ENCODE data around the gene NQO1.

NQO1 gene

DNA sequence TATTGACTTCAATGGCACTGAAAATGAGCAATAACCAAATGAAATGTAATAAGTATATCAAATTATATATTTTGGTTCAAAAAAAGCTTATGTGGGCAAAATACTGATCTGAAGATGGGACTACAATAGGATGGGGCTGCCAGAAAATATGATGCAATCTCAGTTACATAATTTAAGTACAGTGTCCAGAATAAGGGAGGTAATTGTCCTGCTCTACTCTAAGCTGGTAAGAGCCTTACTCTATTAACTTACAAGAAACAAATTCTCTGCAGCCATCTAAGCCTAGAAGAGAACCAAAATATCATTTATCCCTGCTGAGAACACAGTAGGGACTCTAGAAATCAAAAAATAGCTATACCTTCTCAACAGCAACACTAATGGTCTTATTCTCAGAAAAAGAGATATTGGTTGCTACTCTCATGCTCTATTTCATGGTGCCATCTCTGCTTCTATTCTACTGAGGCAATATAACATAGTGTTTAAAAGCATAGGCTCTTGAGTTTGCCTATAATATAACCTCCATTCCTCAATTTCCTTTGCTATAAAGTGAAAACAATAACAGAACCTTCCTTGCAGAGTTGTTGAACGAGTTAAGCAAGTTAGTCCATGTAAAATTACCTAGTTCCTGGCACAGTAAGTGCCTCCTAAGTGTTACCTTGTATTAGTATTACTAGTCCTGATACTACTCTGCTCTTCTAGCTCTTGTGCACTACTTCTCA lies 19.9 kb downstream of the NQO1 start:
- DNase-seq (ENCODE audit: low spot score), result no peak

DNA sequence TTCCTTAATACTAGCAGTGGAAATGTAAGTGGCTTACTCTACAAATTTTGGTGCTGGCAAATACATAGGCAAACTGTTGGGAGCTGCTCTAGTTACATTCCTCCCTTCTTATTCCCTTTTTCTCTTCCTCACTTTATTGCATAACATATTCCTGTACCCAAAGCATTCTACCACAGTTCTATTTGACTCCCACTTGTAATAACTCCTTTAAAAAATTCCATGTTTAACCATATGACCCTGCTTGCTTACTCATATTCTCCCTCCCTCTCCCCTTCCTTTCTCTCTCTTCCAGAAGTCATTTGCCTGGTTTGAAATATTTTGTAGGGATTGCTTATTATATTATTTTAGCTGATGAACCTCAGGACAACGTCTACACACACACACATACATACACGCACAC lies 22.7 kb downstream of the NQO1 start:
- no peak for DNase-seq (ENCODE audit: low spot score)

DNA sequence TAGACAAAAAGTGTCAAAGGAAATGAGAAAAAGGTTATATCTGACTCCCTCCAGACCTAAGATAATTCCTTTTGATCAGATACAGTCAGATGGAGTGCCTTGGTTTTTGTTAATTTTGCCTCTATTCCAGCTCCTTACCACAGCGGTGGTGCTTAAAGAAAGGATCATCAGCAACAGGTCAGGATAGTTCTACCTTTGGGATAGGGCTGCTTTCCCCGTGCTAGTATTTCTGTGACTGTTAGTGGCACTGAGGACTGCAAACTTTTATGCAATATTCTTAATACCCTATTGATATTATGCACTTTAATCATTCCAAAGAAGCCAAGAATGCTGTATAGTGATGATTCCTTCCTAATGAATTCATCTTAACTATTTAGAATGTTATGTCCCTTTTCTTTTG lies 24.5 kb downstream of the NQO1 start:
- no peak for DNase-seq (ENCODE audit: low spot score)

DNA sequence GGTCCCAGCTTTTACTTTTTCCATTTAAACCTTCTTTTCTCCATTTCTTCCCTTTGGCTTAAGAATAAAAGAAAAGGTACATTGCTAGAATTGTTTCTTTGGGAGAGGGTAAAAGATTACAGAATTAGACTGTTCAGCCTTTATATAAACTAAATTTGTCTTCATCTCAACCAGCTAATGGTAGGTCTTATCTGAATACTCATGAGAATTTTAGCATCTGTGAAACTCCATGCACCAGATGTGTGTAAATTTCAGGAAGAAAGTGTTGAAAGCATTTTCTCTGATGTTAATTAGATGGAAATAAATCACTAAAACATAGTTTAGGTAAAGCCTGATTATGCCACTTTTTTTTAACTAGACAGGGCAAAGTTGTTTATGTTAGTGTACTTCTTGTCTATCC lies 24.9 kb downstream of the NQO1 start:
- DNase-seq (ENCODE audit: low spot score), result no peak

DNA sequence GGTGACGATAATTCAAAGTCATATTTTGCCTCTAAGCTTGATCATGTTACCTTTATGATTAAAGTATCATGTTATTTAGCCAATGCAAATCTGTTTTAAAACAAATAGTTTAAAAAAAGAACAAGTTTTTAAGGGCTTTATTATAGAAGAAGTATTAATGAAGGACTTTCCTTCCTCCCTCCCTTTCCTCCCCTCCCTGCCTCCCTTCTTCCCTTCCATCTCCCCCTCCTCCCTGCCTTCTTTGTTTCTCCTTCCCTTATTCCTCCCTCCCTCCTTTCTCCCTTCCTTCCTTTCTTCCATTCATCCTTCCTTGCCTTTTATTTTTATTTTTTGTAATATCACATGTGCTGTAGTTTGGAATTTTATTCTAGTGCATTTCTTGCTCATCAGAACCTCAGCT lies 26.4 kb downstream of the NQO1 start:
- no peak for DNase-seq (ENCODE audit: low spot score)

DNA sequence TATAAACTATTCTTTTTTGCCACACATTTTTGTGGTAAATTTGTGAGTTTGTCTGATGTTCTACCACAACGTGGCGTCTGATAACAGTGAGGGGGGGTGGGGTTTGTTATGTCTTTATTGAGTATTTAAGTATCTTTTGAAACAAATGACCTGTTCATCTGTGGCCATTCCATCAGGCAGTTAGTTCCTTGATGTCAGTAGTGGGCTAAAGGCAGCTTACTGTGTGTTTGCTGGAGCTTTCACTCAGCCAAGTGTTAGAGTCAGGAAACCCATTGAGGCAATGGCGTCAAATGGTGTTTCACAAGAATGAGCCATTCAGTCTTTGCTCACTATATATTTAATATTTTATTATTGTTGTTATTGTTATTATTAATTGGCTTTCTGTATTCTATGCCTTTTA lies 28.0 kb downstream of the NQO1 start:
- DNase-seq (ENCODE audit: low spot score), result no peak

DNA sequence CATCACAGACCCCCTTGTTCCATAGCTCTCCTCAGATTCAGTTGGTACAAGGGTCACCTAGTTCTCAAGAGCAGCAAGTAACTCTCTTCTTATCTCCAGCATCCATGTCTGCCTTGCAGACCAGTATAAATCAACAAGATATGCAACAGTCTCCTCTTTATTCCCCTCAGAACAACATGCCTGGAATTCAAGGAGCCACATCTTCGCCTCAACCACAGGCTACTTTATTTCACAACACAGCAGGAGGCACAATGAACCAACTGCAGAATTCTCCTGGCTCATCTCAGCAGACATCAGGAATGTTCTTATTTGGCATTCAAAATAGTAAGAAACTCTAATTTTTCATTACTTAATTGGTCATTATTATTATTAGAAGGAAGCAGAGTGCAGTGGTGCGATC lies 32.4 kb downstream of the NQO1 start:
- no peak for DNase-seq (ENCODE audit: low spot score)

DNA sequence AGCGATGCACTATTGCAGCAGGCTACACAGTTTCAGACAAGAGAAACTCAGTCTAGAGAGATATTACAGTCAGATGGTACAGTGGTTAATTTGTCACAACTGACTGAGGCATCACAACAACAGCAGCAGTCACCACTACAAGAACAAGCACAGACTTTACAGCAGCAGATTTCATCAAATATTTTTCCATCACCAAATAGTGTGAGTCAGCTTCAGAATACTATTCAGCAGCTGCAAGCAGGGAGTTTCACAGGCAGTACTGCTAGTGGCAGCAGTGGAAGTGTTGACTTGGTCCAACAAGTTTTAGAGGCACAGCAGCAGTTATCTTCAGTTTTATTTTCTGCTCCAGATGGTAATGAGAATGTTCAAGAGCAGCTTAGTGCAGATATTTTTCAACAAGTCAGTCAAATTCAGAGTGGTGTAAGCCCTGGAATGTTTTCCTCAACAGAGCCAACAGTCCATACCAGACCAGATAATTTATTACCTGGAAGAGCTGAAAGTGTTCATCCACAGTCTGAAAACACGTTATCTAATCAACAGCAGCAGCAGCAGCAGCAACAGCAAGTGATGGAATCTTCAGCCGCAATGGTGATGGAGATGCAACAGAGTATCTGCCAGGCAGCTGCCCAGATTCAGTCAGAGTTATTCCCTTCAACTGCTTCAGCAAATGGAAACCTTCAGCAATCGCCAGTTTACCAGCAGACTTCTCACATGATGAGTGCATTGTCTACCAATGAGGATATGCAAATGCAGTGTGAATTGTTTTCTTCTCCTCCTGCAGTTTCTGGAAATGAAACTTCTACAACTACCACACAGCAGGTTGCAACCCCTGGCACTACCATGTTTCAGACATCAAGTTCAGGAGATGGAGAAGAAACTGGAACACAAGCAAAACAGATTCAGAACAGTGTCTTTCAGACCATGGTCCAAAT lies 34.1 kb downstream of the NQO1 start:
- no peak for DNase-seq (ENCODE audit: low spot score)

DNA sequence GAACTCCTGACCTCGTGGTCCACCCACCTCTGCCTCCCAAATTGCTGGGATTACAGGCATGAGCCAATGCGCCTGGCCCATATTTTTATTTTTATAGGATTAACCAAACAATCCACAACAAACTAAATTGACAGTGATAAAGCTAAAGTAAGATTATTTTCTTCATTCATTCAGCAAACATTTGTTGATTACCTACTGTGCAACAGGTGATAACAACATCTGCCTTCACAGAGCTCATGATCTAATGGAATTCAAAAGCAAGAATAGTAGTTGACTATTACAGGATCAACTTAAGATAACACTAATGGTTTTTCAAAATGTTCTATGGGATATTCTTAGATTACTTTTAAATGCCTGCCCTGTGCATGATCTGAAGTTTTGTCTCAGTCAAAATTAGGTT lies 37.8 kb downstream of the NQO1 start:
- DNase-seq (ENCODE audit: low spot score), result no peak

DNA sequence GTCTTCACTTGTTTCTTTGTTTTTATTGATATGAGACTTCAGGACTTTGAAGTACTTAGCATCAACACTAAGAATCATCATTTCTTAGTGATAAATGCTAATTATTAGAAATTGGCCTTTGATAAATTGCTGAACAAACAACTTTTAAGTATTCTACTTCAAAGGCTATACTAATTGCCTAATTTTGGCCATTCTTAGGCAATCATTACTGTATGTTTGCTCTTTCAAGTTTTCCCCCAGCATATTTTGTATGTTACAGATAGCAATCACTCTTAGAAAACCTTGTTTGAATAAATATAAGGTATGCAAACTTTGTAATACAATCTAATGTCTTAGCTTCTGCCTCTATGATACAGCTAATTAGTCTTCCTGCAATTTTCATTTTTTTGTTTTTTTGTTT lies 46.0 kb downstream of the NQO1 start:
- DNase-seq (ENCODE audit: low spot score), result no peak

DNA sequence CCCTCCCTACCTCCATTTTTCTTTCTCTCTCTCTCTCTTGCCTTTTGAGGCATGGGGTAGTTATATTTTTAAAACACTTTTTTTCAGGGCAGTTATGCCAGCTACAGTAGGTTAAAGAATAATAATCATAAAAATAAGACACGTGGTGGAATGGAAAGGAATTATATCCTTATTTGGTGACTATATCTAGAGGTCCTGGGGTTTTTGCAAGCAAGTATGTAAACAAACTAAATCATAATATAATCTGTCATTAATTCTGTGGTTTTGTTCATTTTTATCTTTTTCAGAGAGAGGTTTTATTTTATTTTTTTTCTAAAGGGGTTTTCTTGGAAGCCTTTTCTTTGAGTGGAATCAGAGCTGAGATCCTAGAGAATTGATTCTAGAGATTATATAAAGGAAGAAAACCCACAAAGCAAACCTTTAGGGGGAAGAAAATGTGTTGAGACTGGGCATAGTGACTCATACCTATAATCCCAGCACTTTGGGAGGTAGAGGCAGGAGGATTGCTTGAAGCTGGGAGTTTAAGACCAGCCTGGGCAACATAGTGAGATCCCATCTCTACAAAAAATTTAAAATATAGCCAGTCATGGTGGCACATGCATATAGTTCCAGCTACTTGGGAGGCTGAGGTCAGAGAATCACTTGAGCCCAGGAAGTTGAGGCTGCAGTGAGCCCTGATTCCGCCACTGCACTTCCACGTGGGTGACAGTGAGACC lies 53.2 kb downstream of the NQO1 start:
- no peak for DNase-seq (ENCODE audit: low spot score)

DNA sequence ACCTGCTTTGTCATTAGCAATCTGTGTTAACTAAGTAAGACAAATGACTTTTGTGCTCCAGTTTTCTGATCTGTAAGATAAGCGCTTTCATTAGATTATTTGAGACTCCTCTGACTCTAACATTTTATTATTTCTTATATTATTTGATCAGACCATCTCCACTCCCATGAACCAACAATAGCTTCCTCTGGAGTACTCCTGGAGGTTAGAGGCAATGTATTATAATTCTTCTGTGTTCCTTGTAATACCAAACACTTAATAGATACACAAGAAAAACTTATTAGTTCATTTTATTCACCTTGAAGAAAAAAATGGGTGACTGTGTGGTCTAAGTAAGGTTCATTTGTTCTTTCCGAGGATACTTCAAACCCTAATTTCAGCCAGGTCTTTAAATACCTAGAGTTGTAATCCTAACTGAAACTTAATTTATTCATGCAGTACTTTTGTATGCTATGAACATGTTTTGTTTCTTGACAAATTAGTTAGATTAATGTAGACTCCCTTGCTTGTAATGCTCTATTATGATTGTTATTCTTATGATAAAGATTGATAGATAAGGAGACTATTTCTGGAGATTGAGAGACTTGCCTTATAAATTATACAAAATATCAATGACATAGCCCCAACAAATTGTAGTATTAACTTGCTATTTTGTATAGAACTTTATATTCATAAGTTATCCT lies 53.9 kb downstream of the NQO1 start:
- DNase-seq (ENCODE audit: low spot score), result no peak

DNA sequence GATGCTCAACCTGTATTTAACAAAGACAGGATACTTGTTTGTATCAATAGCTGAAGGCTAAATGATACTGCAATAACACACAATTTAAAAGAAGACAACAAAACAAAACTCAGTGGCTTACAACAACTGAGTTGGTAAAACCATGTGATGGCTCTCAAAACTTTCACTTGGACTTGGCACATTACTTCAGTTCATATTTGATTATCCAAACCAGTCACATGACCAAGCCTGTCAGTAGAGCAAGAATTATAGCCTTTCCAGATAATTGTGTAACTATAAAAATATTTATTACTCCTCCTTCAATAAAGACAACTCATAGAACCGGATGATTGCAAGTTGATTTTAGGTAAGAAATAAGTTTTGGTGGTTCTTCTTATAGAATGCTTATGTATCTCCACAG lies 56.8 kb downstream of the NQO1 start:
- no peak for DNase-seq (ENCODE audit: low spot score)

DNA sequence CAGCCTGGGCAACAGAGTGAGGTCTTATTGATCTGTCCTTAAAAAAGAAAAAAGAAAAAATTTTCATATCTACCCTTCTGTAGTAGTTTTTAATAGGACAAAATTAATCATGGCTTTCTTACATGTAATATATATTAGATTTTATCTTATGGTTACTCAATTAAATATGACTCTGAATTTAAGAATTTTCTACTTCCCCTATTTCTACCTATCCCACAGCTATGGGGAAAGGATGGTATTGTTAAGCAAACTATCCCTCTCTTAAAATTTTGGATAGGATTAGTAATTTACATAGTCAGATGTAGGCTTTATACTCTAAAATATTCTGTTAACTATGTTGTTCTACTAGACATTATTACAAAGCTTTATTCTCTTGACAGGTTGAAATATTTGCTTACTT lies 62.5 kb downstream of the NQO1 start:
- DNase-seq (ENCODE audit: low spot score), result no peak

DNA sequence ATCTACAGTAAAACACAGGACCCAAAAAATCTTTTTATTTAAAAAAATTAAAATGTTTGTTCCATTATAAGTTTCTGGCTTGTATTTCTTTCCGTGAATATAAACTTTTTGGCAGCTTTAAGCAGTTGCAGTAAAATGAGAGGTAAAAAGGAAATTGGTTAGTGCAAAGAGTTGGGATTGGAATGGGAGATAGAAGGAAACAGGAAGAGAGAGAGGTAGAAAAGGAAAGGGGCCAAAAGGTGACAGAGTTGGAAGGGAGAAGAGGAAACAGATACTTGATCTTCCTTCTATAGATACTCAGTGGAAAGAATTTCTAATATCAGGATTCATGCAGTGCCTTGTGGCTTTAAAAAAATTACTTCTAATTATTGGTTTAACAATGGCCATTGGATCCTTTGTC lies 63.5 kb downstream of the NQO1 start:
- DNase-seq (ENCODE audit: low spot score), result no peak

DNA sequence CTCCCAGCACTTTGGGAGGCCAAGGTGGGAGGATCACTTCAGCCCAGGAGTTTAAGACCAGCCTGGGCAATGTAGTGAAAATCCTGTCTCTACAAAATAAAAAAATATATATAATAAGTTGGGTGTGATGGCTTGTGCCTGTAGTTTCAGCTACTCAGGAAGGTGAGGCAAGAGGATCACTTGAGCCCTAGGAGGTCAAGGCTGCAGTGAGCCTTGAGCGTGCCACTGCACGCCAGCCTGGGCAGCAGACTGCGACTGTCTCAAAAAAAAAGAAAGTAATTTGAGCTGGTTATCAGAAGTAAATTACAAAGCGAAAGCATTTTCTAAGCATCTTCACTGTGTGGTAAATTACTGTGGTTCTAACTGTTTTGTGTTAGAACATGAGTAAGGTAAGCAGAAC lies 66.2 kb downstream of the NQO1 start:
- no peak for DNase-seq (ENCODE audit: low spot score)
